Stimulated activated CD8-positive, alpha-beta memory T cell treated with anti-CD3 and anti-CD28 coated beads, Interleukin-4, amount 100 ng/mL, for 24 hours (primary cell): ENCODE measurements around the gene FAM204A.

Experiments used
- DNase-seq: peaks from one replicate; pipeline ENCODE4 v3.0.0-alpha.2; 2020; ENCODE audit warnings: low read depth

The FAM204A gene

DNA sequence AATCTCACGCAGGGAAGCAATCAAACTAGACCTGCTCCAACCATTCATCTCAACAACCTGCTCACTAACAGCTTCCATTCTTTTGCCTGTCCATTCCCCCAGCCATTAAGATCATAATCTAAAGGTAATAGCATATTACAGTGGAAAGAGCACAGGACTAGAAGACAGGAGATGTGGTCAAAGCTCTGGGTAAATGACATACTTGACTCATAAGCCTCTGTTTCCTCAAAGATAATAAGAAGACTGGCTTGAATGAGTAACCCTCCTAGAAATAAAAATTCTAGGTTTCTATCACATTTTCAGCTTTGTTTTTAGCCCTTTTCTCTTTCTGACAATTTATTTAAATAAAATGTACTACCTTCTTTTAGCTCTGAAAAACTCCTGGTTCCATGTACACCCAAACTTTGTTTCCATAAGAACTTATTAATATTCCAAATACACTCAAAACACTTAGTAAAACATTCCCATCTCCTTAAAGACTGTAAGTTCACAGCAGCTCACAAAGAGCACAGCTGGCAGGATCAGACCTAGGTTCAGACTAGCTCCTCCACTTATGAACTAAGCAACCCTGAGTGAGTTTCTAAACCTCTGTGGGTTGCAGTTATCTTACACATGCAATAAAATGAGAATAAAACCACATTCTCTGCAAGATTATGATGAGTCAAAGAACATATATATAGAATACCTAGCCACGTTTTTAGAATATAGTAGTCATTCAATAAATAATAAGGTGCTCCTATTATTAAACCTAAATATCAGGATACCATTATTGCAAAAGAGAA is 11.6 kb downstream of the FAM204A start:
- no peak for DNase-seq

DNA sequence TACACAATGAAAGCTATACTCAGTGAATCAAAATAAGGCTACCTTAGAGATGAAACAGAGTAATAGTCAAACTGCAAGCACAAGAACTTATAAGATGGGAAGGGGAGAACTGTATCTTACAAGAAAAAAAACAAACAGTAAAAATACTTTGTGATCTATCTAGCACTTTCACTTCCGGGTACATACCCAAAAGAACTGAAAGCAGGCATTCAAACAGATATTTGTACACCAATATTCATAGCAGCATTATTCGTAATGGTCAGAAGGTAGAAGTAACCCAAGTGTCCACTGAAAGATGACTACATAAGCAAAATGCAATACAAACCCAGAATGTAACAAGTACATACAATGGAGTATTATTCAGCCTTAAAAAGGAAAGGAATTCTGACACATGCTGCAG is 18.0 kb downstream of the FAM204A start:
- no peak for DNase-seq

DNA sequence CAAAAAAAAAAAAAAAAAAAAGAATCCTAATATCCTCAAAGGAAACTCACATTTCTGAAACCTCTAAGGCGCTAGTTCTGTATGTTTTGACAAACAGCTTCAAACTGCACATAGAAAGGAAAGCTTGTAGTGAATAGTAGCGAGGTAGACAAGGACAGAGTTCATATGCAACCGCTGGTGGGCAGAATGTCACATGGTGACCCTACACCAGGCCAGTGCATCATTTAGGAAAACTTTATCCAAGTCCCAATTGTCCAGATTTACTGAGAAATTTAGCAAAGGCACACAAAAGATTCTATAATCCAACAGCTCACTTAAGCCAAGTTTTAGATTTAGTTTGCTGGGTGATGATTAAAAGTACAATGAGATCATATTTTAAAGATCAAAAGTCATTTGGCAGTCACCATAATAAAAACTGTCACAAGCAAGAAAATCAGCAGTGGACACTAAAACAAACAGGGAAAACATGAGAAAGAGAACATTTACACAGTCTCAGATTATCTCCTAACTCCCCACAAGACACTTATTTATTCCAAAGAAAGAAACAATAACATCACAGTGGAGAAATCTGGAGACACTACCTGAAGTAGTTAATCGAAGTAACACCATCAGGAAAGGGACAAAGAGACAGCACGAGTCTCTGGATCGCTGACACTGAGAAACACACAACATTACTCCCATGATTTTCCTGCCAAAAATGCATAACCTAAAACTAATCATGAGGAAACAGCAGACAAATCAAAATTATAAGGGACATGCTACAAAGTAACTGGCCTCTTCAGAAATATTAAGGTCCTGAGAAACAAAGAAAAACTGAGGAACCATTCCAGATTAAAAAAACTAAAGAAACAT is 20.2 kb downstream of the FAM204A start:
- DNase-seq = no peak

DNA sequence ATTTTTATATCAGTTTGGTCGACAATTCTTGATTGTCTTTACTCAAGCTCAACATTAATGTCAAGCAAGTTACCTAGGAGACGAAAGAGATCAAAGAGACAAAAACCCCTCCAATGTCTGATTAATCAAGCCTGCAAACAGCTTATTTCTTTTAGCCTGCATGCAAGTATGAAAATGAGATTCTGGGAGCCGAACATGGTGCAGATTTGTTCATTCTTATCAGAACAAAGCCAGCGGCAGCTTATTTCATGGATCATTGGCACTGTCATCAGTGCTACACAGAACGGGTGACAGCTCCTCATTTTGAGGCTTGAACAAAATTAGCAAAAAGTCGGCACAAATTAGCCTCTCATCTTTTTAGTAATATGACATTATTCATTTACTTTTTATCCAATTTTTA is 26.5 kb downstream of the FAM204A start:
- no peak for DNase-seq

DNA sequence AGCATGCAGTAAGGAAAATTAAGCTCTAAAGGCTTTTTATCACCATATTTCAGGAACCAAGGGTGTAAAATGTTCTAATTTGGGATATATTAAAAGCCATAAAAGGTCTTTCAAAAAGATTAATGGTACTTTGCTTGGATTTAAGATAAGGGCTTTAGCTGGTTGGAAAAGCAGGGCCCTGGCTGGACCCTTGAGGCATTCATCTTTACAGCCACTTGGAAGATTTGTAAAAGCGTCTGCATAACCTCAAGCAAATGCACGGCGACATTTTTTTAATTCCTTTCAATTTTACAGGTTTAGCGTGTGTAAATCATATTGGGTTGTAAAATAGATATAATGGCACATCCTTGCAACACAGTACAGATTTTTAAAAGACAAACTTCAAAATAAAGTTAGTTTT is 27.2 kb downstream of the FAM204A start:
- DNase-seq = no peak

DNA sequence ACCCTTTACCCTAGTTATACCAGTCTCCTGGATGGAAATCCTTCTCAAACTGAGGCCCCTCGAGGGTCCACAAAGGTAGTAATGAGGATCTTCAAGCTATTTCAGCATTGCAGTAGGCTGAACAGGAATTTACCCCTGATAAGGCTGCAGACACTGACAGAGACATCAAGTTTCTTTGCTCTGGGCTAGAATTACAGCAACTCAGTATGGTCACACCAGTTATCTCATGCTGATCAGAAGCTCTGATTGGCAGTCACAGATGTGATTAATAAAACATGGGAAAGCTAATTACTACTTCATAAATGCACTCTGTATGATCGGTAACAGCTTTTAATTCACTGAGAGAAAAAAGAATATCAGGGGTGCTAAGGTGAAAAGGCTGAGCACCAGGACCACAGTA is 30.6 kb downstream of the FAM204A start:
- no peak for DNase-seq

DNA sequence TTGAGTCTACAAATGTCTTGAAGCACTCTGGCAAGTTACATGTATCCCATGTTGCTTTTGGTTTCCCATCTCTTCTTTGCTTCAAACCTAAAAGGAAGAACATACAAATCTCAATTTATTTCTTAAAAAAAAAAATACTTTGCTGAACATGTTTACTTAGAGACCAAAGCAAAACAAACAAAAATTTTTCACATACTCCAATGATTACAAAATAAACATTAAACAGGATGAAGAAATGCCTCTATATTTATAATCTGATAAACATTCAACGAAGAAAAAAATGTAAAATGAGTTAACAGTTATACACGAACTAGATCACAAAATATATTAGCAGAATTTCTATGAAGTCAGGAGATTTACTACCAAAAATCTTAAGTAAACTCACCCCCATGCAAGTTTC is 31.3 kb downstream of the FAM204A start:
- no peak for DNase-seq

DNA sequence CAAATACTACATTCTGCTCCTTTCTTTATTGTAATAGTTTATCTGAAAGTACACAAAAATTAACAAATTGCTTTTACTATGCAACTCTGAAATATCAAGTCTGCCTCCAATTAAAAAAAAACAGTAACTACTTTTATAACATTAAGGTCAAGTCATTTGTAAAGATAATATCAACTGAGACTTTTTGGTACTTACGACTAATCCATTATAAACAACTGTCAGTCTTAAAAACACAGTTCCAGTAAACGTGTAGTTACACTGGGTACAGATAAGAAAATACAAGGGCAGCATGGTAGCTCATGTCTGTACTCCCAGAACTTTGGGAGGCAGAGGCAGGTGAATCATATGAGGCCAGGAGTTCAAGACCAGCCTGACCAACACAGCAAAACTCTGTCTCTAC is 32.2 kb downstream of the FAM204A start:
- no peak for DNase-seq

DNA sequence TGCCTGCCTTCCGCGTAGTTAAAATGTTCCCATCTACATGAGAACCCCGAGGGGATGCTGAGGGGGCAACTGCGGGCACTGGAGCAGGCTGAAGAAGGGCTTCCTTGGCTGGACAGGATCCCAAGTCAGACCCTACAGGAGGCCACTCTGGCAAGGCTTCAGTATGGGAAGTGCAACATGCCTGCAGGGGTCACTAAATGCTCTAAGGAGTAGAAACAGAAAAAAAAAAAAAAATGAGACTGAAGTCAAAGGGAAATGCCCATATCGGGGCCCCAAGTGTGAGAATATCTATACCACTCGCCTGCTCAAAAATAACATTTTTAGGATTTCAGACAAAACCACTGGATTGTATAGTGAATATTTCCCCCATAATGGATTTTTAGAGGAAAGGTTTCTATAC is 33.5 kb downstream of the FAM204A start:
- no peak for DNase-seq

DNA sequence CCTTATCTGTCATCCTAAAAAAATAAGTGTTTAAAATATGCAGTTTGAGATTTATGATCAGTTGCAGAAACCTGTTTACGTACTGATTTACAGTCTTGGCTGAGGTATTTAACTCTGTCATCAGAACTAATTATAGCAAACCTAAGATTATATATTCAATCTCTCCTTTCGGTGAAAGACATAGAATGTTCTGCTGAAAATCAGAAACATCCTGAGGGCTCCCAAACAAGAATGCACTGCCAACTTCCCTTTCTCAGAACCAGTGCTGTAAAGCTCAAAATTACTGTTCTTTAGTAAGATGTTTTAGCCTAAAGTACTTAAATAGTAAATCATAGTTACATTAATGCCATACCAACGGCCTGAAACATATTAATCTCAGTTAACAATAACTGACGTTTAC is 34.3 kb downstream of the FAM204A start:
- no peak for DNase-seq

DNA sequence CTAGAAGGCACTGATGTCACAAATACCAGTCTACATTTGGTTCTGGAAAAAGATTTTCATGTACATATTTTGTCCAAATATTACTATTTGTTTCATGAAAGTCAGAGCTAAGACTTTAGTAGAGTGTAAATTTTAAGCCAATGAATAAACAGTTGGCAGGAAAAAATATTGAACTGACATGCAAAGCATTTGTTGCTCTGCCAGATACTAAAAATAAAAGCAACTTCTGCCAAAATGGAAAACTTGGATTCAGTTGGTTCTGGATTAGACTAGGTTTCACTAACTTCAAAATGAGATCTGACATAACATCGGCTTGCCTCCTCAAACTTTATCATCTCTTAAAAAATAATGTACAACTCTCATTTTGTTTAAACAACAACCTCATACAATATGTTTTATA is 34.9 kb downstream of the FAM204A start:
- DNase-seq = no peak

DNA sequence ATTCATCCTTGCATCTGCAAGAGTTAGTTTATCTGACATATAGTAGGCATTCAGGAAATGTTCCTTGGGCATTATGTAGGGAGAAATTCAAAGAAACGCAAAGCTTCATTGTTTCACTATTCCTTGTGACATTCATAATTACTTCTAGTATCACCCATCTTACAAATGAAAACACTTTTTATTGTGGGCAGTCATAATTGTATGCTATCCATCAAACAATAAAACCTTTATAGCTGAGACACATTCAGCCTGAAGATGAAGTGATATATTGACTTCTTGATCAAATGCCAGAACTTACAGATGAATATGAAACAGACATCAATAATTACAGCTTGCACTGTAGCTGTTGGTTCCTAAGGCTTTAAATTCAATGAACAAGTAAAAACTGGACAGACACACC is 36.4 kb downstream of the FAM204A start:
- DNase-seq = no peak

DNA sequence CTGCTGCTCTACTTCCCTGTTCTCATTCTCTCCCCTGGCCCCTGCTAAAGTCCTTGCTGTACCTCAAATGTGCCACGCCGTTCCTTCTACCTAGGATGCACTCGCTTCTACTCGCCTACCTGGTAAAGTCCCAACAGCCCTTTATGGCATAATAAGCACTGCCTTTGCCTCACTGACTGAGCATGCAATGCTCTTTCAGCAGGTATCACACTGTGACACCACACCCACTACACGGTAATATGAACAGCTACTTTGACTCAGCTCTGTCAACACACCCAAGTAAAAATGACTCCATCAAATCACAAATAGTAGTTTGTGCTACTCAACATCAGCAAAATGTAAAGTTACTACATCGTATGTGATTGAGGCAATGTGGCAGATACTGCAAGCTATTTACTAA is 37.6 kb downstream of the FAM204A start:
- DNase-seq = no peak

DNA sequence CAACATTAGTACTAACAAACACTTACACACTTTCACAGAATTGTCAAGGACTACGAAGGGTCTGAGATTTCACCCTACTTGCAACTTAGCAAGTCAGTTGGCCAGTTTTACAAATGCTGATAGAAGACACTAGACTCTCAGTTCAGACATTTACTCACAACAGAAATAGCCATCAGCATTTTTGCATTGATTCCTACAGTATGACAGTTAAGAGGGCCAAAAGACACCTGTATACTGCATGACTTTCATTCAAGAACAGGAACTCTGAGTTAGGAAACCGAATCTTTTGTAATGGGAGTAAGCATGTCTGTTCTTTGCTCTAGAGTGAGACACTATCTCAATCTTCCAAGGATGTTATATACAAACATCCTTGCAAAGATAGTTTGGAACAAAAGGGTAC is 40.9 kb downstream of the FAM204A start:
- DNase-seq = no peak

DNA sequence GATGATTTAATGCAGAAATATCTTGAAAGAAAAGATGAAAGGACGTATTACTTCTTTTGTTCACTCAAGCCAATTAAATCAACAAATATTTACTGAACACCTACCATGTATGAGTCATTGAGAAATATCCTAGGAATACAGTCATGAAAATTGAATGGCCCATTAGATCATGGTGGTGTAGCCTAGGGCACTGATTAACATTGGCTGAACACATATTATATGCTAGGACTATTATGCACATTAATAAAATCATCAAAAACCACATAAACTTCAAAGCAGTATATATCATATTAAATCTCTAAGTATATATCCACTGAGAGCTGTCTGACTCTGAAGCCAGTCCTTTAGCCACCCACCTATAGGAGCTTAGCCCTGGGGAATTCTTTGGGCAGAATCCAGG is 41.8 kb downstream of the FAM204A start:
- DNase-seq = no peak

DNA sequence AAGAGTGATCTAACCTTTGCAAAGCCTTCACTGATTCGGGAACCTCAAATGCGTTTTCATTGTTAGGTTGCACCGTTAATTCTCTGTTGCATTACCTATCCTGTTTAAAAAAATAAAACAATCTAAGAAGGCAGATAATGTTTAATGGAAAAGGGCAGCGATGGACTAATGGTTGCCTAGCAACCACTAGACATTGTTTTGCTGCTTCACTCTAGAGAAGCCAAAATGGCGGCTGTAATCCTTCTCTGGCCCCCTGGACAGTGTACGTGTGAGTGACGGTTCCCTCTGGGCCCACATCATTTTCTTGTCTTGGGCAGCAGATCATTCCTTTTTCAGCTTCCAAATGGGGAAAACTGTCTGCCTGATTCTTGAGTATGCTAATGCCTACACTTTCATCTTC is 43.3 kb downstream of the FAM204A start:
- no peak for DNase-seq

DNA sequence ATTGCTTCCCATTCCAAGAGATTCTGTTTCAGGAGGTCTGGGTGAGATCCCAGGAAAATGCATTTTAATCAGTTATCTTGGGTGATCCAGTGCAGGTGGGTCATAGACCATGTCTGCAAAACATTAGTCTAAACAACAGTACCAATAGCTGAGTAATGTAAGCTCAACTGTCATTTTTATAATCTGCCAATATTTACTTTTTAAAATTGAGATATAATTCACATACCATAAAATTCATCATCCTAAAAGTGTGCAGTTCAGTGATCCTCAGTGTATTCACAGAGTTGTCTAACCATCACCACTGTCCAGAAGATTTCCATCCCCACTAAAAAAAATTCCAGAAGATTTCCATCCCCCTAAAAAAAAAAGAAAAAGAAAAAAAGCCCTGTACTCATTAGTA is 51.0 kb downstream of the FAM204A start:
- no peak for DNase-seq

DNA sequence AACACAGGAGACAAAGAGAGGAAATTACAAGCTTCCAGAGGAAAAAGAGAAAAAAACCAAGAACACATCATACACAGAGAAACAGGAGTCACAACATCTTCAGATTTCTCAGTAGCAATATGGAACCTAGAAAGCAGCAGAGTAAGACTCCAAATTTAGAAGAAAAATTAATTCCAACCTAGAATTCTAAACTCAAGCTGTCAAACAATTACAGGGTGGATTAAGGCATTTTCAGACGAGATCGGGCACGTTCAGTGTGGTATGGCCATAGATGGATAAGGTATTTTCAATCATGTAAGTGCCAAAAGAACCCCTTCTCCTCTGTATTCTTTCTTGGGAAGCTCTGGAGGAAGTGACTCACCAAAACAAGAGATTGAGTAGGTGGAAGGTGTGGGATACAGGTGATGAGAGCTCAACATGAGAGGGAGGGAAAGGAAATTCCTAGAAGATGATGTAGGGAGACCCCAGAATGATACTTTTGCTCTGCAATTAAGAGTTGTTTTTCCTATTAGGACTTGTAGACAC is 51.6 kb downstream of the FAM204A start:
- no peak for DNase-seq

DNA sequence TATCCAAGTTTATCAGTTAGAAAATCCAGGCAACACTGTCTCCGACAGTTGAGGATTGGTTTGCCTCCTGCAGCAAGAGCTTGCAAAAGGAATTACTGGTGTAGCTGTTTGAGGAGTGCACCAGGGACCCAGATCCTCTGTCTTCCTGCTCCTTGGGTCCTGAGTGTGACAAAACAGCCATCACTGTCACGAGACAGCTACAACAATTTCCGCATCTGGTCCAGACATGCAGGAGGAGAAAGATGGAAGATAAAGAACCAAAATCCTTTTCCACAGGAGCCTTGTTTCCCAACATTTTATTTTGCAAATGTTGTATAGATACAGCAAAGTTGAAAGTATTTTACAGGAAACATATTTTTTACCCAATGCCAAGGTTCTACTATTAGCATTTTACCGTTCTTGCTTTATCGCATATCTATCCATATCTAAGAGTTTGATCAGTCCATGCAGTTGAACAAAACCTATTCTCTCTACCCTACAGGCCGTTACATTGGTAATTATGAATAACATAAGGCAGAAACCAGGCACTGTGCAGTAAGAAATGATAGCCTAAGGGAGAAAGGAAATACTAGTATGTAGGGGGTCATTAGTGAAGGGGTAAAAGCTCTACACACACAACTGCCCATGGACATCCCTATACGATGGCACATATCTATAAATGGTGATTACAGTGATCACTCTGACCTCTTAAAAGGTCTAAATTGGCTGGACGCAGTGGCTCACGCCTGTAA is 54.9 kb downstream of the FAM204A start:
- DNase-seq = no peak

DNA sequence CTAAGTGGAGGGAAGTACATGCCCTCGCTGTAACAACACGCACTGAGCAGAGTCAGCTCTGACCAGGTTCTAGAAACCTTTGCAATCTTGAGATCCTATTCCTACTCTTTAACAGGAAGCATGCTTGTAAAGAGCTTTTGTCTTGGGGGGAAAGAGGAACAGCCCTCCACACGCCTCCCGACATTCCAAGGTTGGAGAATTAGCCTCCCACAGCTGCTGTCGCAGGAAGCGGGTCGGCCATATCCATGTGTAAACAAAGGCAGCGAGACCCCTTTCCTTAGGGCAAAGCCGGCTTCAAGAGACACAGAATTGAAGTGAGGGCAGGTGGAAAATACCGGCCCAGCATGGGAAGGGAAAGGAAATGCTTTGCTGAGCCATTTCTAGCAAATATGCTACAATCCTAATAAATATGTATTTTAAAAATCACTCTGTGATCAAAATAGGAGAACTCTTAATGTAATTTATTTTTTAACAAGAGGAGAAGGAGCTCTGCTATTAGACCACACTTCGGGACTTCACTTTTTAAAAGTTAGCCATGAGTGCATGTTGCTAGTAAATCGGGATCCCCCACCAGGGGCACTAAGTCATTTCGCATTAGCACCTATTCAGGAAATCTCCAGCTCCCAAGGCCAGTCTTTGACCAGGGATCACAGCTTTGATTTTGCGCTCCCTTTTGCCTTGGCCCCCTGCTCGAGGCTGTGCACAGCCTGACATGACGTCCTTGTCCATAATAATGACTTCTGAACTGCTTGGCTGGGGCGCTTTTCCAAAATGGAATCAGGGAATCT is 55.9 kb downstream of the FAM204A start:
- no peak for DNase-seq

DNA sequence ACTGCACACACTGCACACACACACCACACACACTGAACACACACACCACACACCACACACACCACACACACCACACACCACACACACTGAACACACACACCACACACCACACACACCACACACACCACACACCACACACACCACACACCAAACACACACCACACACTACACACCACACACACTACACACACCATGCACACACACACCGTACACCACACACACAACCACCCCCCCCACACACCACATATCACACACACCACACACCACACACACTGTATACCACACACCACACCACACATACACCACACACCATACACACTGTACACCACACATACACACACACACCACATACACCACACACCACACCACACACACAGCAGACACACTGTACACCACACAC is 59.5 kb downstream of the FAM204A start:
- DNase-seq = no peak

DNA sequence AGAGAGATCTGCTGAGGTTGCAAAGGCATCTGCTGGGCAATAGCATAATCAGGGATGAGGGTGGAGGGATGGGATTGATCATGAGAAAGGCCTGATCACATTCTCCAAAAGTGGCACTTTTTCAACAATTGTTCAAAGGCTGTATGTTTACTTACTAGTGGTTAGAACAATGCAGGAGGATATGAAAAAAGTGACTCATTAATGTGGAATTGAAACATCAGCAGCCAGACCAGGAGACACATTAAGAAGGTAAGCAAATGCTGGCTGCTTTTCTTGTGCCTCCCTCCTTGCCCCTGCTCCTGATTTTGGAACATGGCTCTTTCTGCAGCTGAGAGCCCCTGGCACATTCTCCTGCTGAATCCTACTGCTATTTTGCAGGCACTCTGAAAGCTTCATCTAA is 63.5 kb downstream of the FAM204A start:
- no peak for DNase-seq
